K562 (cell line): ENCODE results near the gene METRNL. TPM values are rescaled to one million over a fixed set of nuclear protein-coding genes. Genes with fewer than 3 reads are reported as not detected.
A peak's percentile ranks its signal among the peaks of the same experiment; 100 is the strongest.

Source experiments
- CBFA2T2 ChIP-seq: fragments of 450-650 bp; conservative IDR thresholded peaks from 2 replicates; pipeline ENCODE4 v1.6.1; 2017; ENCODE audit warnings: mild to moderate bottlenecking
- CCNT2 ChIP-seq: IDR thresholded peaks from 2 replicates; pipeline ENCODE4 v1.6.1; 2011; ENCODE audit warnings: borderline replicate concordance, low read depth, mild to moderate bottlenecking, moderate library complexity, mixed read lengths, low read length; ENCODE audit not compliant: insufficient read length; ENCODE audit errors: extremely low read depth
- CEBPG ChIP-seq, 3 experiments: fragments of 200-800 bp in 1 of 3; sonication (Bioruptor generic) in 1 of 3; sonication (generic) in 1 of 3; formaldehyde crosslinking in 1 of 3; IDR thresholded peaks in 2 of 3; conservative IDR thresholded peaks in 1 of 3; 2 replicates each; pipeline versions ENCODE4 v1.6.1 to v1.8.0; 2016 to 2022; ENCODE audit warnings: missing compliant biosample characterization in 2 of 3, missing genetic modification characterization in 2 of 3, mild to moderate bottlenecking in 1 of 3, missing genetic modification reagents in 1 of 3
- CHD2 ChIP-seq: IDR thresholded peaks from 2 replicates; pipeline ENCODE4 v1.6.1; 2011; ENCODE audit warnings: low read depth, low read length
- CREB3 ChIP-seq: fragments of 450-650 bp; conservative IDR thresholded peaks from 2 replicates; pipeline ENCODE4 v1.6.1; 2016; ENCODE audit warnings: missing genetic modification characterization, low read depth, mild to moderate bottlenecking, missing compliant biosample characterization, moderate library complexity
- DPF2 ChIP-seq: fragments of 450-650 bp; IDR thresholded peaks from 2 replicates; pipeline ENCODE4 v1.6.1; 2016
- ETV5 ChIP-seq: sonication (generic); formaldehyde crosslinking; IDR thresholded peaks from 2 replicates; pipeline ENCODE4 v1.4.0; 2020; ENCODE audit warnings: low read depth, mild to moderate bottlenecking, missing genetic modification reagents
- FOXJ3 ChIP-seq: sonication (generic); formaldehyde crosslinking; IDR thresholded peaks from 2 replicates; pipeline ENCODE4 v1.4.0; 2020; ENCODE audit warnings: mild to moderate bottlenecking, missing genetic modification reagents
- FOXK2 ChIP-seq, 2 experiments: fragments of 450-650 bp; IDR thresholded peaks in 1 of 2; conservative IDR thresholded peaks in 1 of 2; 2 replicates each; pipeline ENCODE4 v1.6.1; 2016; ENCODE audit warnings: low read depth in 2 of 2, mild to moderate bottlenecking in 1 of 2
- GABPA ChIP-seq: fragments of 200-800 bp; sonication (Bioruptor generic); conservative IDR thresholded peaks from 2 replicates; pipeline ENCODE4 v1.6.1; 2016; ENCODE audit warnings: low read depth, missing genetic modification characterization, missing compliant biosample characterization
- GABPB2 ChIP-seq: fragments of 250-450 bp; sonication (Bioruptor Pico); conservative IDR thresholded peaks from 2 replicates; pipeline ENCODE4 v1.5.1; 2021; ENCODE audit warnings: mild to moderate bottlenecking
- HDGF ChIP-seq: fragments of 450-650 bp; IDR thresholded peaks from 2 replicates; pipeline ENCODE4 v1.6.1; 2016
- HNRNPUL1 ChIP-seq: fragments of 200-400 bp; formaldehyde crosslinking; IDR thresholded peaks from 2 replicates; pipeline ENCODE4 v1.6.1; 2017; ENCODE audit warnings: low read length
- NFIC ChIP-seq: fragments of 450-650 bp; IDR thresholded peaks from 2 replicates; pipeline ENCODE4 v1.6.1; 2017; ENCODE audit warnings: mild to moderate bottlenecking, inconsistent platforms
- PHB2 ChIP-seq: fragments of 450-650 bp; IDR thresholded peaks from 2 replicates; pipeline ENCODE4 v1.6.1; 2017; ENCODE audit warnings: low read depth
- PHF20 ChIP-seq: fragments of 450-650 bp; IDR thresholded peaks from 2 replicates; pipeline ENCODE4 v1.6.1; 2018; ENCODE audit not compliant: partially characterized antibody
- STAT5B ChIP-seq: fragments of 250-450 bp; sonication (Bioruptor Pico); IDR thresholded peaks from 2 replicates; pipeline ENCODE4 v1.8.0; 2021; ENCODE audit warnings: mild to moderate bottlenecking, inconsistent platforms
- TCF3 ChIP-seq: sonication (generic); formaldehyde crosslinking; IDR thresholded peaks from 2 replicates; pipeline ENCODE4 v1.4.0; 2020; ENCODE audit warnings: mild to moderate bottlenecking, missing genetic modification reagents
- TCF7 ChIP-seq: sonication (generic); IDR thresholded peaks from 2 replicates; pipeline ENCODE4 v1.6.1; 2016; ENCODE audit warnings: antibody characterized with exemption, borderline replicate concordance
- TGIF2 ChIP-seq: sonication (generic); formaldehyde crosslinking; IDR thresholded peaks from 2 replicates; pipeline ENCODE4 v1.8.1; 2022; ENCODE audit warnings: mild to moderate bottlenecking, missing genetic modification reagents, moderate library complexity
- USF2 ChIP-seq: sonication (generic); formaldehyde crosslinking; IDR thresholded peaks from 2 replicates; pipeline ENCODE4 v1.5.0; 2020; ENCODE audit warnings: missing genetic modification reagents
- YBX1 ChIP-seq: fragments of 450-650 bp; IDR thresholded peaks from 2 replicates; pipeline ENCODE4 v1.7.1; 2016; ENCODE audit warnings: mild to moderate bottlenecking
- ZNF133 ChIP-seq: fragments of 250-450 bp; sonication (Bioruptor Pico); IDR thresholded peaks from 2 replicates; pipeline ENCODE4 v1.4.0; 2020; ENCODE audit warnings: mild to moderate bottlenecking
- ZNF583 ChIP-seq: fragments of 250-450 bp; sonication (Bioruptor Pico); IDR thresholded peaks from 2 replicates; pipeline ENCODE4 v1.4.0; 2020
- ZNF592 ChIP-seq: fragments of 450-650 bp; IDR thresholded peaks from 2 replicates; pipeline ENCODE4 v1.6.1; 2017; ENCODE audit warnings: antibody characterized with exemption, mild to moderate bottlenecking
- ZNF785 ChIP-seq: fragments of 250-450 bp; sonication (Bioruptor Pico); IDR thresholded peaks from 2 replicates; pipeline ENCODE4 v1.4.0; 2020; ENCODE audit warnings: mild to moderate bottlenecking
- polyA plus RNA-seq, 8 experiments: library from polyadenylated mRNA; depleted of rRNA in 4 of 8; stranded (reverse) in 5 of 8; unstranded in 3 of 8; fragments of >200 nt; fragmentation: Nextera tagmentation in 2 of 8; fragmentation: Illumina TruSeq in 1 of 8; extraction: Ambion mirVana in 2 of 8; extraction: Trizol in 1 of 8; gene quantifications; 2 replicates each; pipeline versions ENCODE4 v1.2.1 to v1.2.3, GENCODE V29; 2011 to 2014; ENCODE audit warnings: inconsistent platforms in 1 of 8, missing spikeins in 1 of 8
- total RNA-seq, 7 experiments: library from RNA; depleted of rRNA in 6 of 7; stranded (reverse); fragments of >200 nt in 6 of 7; fragmentation: Illumina TruSeq in 2 of 7; extraction: Trizol in 2 of 7; gene quantifications; 2 replicates each; pipeline versions ENCODE4 v1.2.1 to v1.2.3, GENCODE V29; 2011 to 2021; ENCODE audit warnings: low replicate concordance in 1 of 7

METRNL gene
- total and polyA plus RNA-seq, 9 of the 15 experiments (the other 6 are each of a cell fraction or from before 2014, with no cell fraction given), result 0.17 to 31.8 (median 2.9) TPM

DNA sequence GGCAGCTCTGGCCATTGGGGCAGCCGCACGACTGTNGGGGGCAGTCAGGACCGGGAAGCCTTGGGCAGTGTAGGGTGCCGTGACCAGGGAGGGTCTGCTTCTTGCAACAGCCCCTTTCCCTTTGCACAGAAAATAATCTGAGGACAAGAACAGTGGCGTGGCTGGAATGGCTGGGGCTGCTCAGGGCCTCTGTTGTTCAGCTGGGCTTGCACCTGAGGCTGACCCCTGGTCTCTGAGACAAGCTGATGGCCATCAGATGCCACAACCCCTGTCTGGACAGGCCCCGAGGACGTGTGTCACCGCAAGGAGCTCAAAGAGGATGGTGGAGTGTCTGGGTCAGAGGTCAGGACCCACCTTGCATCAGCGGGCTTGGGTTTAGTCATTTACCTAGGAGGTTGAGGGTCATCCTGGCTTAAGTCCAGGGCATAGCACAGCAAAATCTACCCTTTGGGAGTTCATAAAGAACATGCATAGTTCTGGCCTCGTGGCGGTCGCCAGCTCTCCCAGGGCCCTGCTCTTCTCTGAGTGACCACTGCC is 46.9 kb downstream of the METRNL start (continued):
- no peak for TF ChIP-seq ETV5 (CRISPR knock-in tag)
- no peak for TF ChIP-seq ZNF785 (CRISPR knock-in tag)
- TF ChIP-seq FOXK2 (conservative IDR thresholded peaks at IDR 0.05 in 1 of 2, IDR thresholded peaks at IDR 0.05 in 1 of 2; ENCODE audit: low read depth in 2 of 2), result no peak
- no peak for TF ChIP-seq CCNT2
- TF ChIP-seq DPF2, result no peak
- TF ChIP-seq PHB2, result no peak
- TF ChIP-seq TGIF2 (CRISPR knock-in tag), result no peak
- no peak for TF ChIP-seq YBX1
- no peak for TF ChIP-seq USF2 (CRISPR knock-in tag)
- no peak for TF ChIP-seq GABPB2 (CRISPR knock-in tag)
- TF ChIP-seq STAT5B (CRISPR knock-in tag), result no peak
- peak; percentile 33; the same call in 1 of the 2 replicates for TF ChIP-seq NFIC
- no peak for TF ChIP-seq ZNF583 (CRISPR knock-in tag)
- TF ChIP-seq CBFA2T2, result peak; percentile 24; the same call in 1 of the 2 replicates
- no peak for TF ChIP-seq FOXJ3 (CRISPR knock-in tag)
- no peak for TF ChIP-seq HNRNPUL1
- TF ChIP-seq CEBPG (CRISPR knock-in tag; IDR thresholded peaks at IDR 0.05), result peak; percentile 15; the same call in 1 of the 2 replicates
- TF ChIP-seq CEBPG (tag; conservative IDR thresholded peaks at IDR 0.05 in 1 of 2, IDR thresholded peaks at IDR 0.05 in 1 of 2), result no peak
- TF ChIP-seq TCF3 (CRISPR knock-in tag), result 0 out of 2 replicates have a peak, but pooled peaks have one; percentile 33
- no peak for TF ChIP-seq ZNF133
- TF ChIP-seq TCF7, result no peak
- no peak for TF ChIP-seq CHD2
- no peak for TF ChIP-seq ZNF592
- no peak for TF ChIP-seq CREB3 (tag)
- TF ChIP-seq PHF20, result no peak
- TF ChIP-seq HDGF, result no peak
- TF ChIP-seq GABPA (tag), result no peak
